ENCODE measurements around the gene ARHGAP10. TPM values are rescaled to one million over a fixed set of nuclear protein-coding genes. Genes with fewer than 3 reads are reported as not detected.

Gene ARHGAP10
- total RNA-seq, 1 experiment from 2014 or later = 9.0 TPM

DNA sequence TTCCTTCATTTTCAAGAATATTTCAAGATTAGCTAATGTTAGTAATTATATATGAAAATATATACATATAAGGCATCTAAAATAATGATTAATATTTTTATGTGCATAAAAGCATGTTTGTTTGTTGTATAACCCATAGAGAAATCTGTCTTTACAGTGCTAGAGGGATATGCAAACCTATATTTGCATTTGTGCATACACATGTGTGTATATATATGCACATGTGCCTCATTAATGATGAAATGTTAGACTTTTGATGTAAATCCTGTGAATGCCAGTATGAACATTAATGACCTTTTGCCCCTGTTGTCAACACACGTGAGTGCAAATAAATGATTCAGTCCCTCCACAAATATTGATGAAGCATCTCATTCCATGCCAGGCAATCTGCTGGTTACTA lies 197.9 kb downstream of the ARHGAP10 start:
- Histone ChIP-seq H2AFZ (ENCODE audit: low read length) (no peak overlapping the region), H3K79me2 (ENCODE audit: low read length) (no peaks in the 10 kb centered on the region), H3K9me2 (replicated peaks; ENCODE audit: low read length) (no peaks in the 10 kb centered on the region), H3K9ac (ENCODE audit: low read length) (no peak overlapping the region), H3K4me3 (ENCODE audit: low read length) (no peak overlapping the region), H3K4me2 (ENCODE audit: low read length) (peak overlapping the region; percentile 23; the same call in 1 of the 2 replicates), H3K27me3 (ENCODE audit: low read length) (no peaks in the 10 kb centered on the region), H3K27ac (ENCODE audit: low read length) (peak overlapping the region; percentile 91; the same call in 1 of the 2 replicates), H3K9me3 (ENCODE audit: low read length) (no peaks in the 10 kb centered on the region), H4K20me1 (ENCODE audit: low read length) (no peaks in the 10 kb centered on the region), H3K4me1 (ENCODE audit: insufficient read depth, low read length) (peaks cover 37% of the 10 kb centered on the region), H3K36me3 (ENCODE audit: low read depth, low read length) (no peaks in the 10 kb centered on the region), H3F3A (ENCODE audit: low read length, unreplicated experiment) (no peaks in the 10 kb centered on the region)
- no peak for ATAC-seq
- TF ChIP-seq EZH2phosphoT487 (IDR thresholded peaks at IDR 0.05; ENCODE audit: borderline replicate concordance, low read length) (no peak), EZH2 (IDR thresholded peaks at IDR 0.05; ENCODE audit: low read length, unreplicated experiment) (no peak)
- TF ChIP-seq, protein P1, sequence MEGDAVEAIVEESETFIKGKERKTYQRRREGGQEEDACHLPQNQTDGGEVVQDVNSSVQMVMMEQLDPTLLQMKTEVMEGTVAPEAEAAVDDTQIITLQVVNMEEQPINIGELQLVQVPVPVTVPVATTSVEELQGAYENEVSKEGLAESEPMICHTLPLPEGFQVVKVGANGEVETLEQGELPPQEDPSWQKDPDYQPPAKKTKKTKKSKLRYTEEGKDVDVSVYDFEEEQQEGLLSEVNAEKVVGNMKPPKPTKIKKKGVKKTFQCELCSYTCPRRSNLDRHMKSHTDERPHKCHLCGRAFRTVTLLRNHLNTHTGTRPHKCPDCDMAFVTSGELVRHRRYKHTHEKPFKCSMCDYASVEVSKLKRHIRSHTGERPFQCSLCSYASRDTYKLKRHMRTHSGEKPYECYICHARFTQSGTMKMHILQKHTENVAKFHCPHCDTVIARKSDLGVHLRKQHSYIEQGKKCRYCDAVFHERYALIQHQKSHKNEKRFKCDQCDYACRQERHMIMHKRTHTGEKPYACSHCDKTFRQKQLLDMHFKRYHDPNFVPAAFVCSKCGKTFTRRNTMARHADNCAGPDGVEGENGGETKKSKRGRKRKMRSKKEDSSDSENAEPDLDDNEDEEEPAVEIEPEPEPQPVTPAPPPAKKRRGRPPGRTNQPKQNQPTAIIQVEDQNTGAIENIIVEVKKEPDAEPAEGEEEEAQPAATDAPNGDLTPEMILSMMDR (conservative IDR thresholded peaks at IDR 0.05; ENCODE audit: low read depth, low read length) = no peak
- DNase-seq = peak; percentile 39
- CTCF ChIA-PET = no interaction called here
- POLR2A ChIA-PET (ENCODE audit: unreplicated experiment) = no interaction called here
- BruUV-seq (replicated peaks) = no TSS peak
- intact Hi-C loops (cut with micrococcal nuclease) = loop anchor here (5.0 to 10.0 kb wide), 2 partner anchors 245 to 513 kb away; partner anchors contain the start of gene NR3C2

DNA sequence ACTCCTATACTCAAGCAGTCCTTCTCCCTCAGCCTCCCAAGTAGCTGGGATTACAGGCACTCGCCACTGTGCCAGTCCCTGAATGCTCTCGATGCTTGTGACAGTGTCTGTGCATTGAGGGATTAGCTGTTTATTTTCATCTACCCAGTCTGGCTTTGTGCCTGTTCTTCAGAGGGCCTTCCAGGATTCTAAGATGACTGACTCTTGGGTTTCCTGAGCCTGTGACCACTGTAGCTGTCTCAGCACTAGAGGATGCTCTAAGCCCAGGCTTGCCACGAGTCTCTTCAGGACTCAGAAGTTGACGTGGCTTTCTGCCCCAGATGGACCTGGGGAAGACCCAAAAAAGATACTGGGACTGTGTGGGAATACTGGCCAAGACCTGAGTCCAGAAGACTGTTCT lies 201.4 kb downstream of the ARHGAP10 start:
- Histone ChIP-seq H3K27me3 (ENCODE audit: low read length) (no peaks in the 10 kb centered on the region), H3K36me3 (ENCODE audit: low read depth, low read length) (no peaks in the 10 kb centered on the region), H4K20me1 (ENCODE audit: low read length) (no peaks in the 10 kb centered on the region), H3K4me3 (ENCODE audit: low read length) (no peak overlapping the region), H3K4me1 (ENCODE audit: insufficient read depth, low read length) (peaks cover 22% of the 10 kb centered on the region), H2AFZ (ENCODE audit: low read length) (no peak overlapping the region), H3K9me2 (replicated peaks; ENCODE audit: low read length) (no peaks in the 10 kb centered on the region), H3K9ac (ENCODE audit: low read length) (no peak overlapping the region), H3K79me2 (ENCODE audit: low read length) (no peaks in the 10 kb centered on the region), H3K9me3 (ENCODE audit: low read length) (no peaks in the 10 kb centered on the region), H3K27ac (ENCODE audit: low read length) (no peak overlapping the region), H3F3A (ENCODE audit: low read length, unreplicated experiment) (no peaks in the 10 kb centered on the region), H3K4me2 (ENCODE audit: low read length) (no peak overlapping the region)
- TF ChIP-seq EZH2phosphoT487 (IDR thresholded peaks at IDR 0.05; ENCODE audit: borderline replicate concordance, low read length) (no peak), EZH2 (IDR thresholded peaks at IDR 0.05; ENCODE audit: low read length, unreplicated experiment) (no peak)
- TF ChIP-seq, protein P1 (conservative IDR thresholded peaks at IDR 0.05; ENCODE audit: low read depth, low read length) = no peak
- ATAC-seq (no peak), DNase-seq (no peak)
- no TSS peak for BruUV-seq (replicated peaks)
- CTCF ChIA-PET = no interaction called here
- intact Hi-C loops (cut with micrococcal nuclease) = no loop called here
- POLR2A ChIA-PET (ENCODE audit: unreplicated experiment) = no interaction called here

DNA sequence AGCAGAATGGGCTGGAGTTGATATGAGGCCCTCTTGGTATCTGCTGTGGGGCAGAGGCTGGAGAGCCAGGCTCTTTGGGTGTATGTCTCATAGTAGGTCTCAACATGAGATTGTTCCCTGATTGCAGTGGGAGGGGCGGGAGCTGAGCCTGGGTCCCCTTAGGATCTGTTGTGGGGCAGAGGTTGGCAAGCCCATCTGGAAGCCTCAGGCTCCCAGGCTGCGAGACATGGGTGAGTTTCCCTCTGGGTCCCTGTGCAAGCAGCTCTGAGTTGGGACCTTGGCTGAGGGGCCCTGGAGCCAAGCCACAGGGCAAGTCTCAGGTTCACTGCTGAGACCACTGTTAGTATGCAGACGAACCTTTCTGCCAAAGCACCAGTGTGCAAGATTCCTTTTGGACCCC lies 201.9 kb downstream of the ARHGAP10 start:
- Histone ChIP-seq H3K4me3 (ENCODE audit: low read length) (no peak overlapping the region), H3K4me2 (ENCODE audit: low read length) (no peak overlapping the region), H3K27me3 (ENCODE audit: low read length) (no peaks in the 10 kb centered on the region), H2AFZ (ENCODE audit: low read length) (no peak overlapping the region), H3K79me2 (ENCODE audit: low read length) (no peaks in the 10 kb centered on the region), H3K4me1 (ENCODE audit: insufficient read depth, low read length) (peaks cover 20% of the 10 kb centered on the region), H3K36me3 (ENCODE audit: low read depth, low read length) (no peaks in the 10 kb centered on the region), H3K27ac (ENCODE audit: low read length) (no peak overlapping the region), H4K20me1 (ENCODE audit: low read length) (no peaks in the 10 kb centered on the region), H3F3A (ENCODE audit: low read length, unreplicated experiment) (no peaks in the 10 kb centered on the region), H3K9me3 (ENCODE audit: low read length) (no peaks in the 10 kb centered on the region), H3K9me2 (replicated peaks; ENCODE audit: low read length) (no peaks in the 10 kb centered on the region), H3K9ac (ENCODE audit: low read length) (no peak overlapping the region)
- TF ChIP-seq EZH2phosphoT487 (IDR thresholded peaks at IDR 0.05; ENCODE audit: borderline replicate concordance, low read length) = no peak
- TF ChIP-seq, protein P1 (conservative IDR thresholded peaks at IDR 0.05; ENCODE audit: low read depth, low read length) = no peak
- POLR2A ChIA-PET (ENCODE audit: unreplicated experiment) = no interaction called here
- intact Hi-C loops (cut with micrococcal nuclease) = no loop called here
- DNase-seq = no peak
- ATAC-seq = no peak
- CTCF ChIA-PET = no interaction called here
- BruUV-seq (replicated peaks) = no TSS peak
